ENCODE measurements around the gene SAC3D1. TPM values are rescaled to one million over a fixed set of nuclear protein-coding genes. Genes with fewer than 3 reads are reported as not detected.

SAC3D1 gene
- total RNA-seq, 4 donors from 2014 or later: 2.1 to 13.1 (median 6.0) TPM

DNA sequence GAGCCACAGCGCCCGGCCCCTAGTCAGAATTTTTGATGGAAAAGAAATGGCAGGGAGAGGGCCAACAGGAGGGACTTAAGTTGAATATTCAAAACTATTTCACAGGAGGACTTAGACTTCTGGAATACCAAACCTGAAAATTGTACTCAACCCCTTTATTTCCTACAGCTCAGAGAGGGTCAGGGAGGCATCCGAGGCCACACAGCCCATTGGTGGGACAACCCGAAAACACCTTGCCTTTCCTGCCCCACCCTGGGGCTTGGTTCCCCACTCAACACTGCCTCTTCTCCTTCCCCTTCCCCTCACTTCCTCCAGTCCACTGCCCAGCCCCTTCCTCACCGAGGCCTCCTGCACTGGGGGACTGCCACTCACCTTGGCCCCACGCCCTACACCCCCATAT lies 16.0 kb downstream of the SAC3D1 start:
- Histone ChIP-seq H3K27me3 (no peaks in the 10 kb centered on the region), H3K36me3 (no peaks in the 10 kb centered on the region), H3K4me3 (replicated peaks in 1 of 3) (no peak overlapping the region), H3K27ac (no peak overlapping the region), H3K9me3 (no peaks in the 10 kb centered on the region), H3K4me1 (no peaks in the 10 kb centered on the region)
- DNase-seq: no peak
- TF ChIP-seq, protein P1, sequence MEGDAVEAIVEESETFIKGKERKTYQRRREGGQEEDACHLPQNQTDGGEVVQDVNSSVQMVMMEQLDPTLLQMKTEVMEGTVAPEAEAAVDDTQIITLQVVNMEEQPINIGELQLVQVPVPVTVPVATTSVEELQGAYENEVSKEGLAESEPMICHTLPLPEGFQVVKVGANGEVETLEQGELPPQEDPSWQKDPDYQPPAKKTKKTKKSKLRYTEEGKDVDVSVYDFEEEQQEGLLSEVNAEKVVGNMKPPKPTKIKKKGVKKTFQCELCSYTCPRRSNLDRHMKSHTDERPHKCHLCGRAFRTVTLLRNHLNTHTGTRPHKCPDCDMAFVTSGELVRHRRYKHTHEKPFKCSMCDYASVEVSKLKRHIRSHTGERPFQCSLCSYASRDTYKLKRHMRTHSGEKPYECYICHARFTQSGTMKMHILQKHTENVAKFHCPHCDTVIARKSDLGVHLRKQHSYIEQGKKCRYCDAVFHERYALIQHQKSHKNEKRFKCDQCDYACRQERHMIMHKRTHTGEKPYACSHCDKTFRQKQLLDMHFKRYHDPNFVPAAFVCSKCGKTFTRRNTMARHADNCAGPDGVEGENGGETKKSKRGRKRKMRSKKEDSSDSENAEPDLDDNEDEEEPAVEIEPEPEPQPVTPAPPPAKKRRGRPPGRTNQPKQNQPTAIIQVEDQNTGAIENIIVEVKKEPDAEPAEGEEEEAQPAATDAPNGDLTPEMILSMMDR (IDR thresholded peaks at IDR 0.05): no peak
- TF ChIP-seq POLR2A (IDR thresholded peaks at IDR 0.05): no peak
- intact Hi-C loops (cut with DNase I): no loop called here
- WGBS, 2 donors: 92% methylated on average over 6 of the region's 6 CpGs

DNA sequence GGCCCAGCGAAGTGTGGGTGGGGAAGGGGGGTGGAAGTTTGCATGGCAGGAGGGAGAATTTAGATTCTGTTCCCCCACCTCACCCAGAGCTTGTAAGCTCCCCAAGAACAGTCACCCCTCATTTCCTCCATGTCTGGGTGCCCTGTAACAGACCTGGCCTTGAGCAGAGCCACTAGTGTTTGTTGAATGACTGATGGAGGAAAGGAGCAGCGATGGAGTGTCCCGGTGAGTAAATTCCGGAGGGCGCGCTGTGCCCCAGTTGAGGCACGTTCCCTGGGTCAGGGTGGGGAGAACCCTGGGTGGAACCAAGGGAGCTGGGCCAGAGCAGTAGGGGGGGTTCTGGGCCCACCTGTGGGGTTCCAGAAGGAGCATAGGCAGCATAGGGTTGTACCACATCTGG lies 16.5 kb downstream of the SAC3D1 start:
- no peaks in the 10 kb centered on the region for H3K9me3 ChIP-seq
- no peak overlapping the region for H3K27ac ChIP-seq
- WGBS, 2 donors: 90 to 93% methylated on average over 6 to 7 of the region's 7 CpGs
- H3K4me1 ChIP-seq: no peaks in the 10 kb centered on the region
- H3K27me3 ChIP-seq: no peaks in the 10 kb centered on the region
- no peak for TF ChIP-seq POLR2A (IDR thresholded peaks at IDR 0.05)
- TF ChIP-seq, protein P1 (IDR thresholded peaks at IDR 0.05): no peak
- no peak for DNase-seq
- intact Hi-C loops (cut with DNase I): no loop called here
- H3K36me3 ChIP-seq: no peaks in the 10 kb centered on the region
- no peak overlapping the region for H3K4me3 ChIP-seq (replicated peaks in 1 of 3)

DNA sequence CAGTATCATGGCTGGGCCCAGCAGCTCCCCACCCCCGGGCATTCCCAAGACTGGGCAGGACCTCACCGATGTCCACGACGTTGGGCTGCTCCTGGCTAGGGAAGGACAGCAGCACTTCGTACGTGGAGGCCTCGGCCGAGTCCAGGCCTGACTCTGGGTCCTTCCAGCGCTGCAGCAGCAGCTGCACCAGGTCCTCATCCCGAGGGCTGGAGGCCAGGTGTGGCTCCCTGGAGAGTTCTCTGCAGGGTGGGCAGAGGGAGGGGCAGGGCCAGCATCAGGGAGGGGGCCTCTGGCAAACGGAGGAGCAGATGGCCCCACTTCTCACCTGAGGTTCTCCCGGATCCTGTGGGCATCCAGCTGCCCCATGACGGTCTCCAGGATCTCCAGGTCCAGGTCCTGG lies 17.0 kb downstream of the SAC3D1 start:
- H3K4me1 ChIP-seq: no peaks in the 10 kb centered on the region
- no peaks in the 10 kb centered on the region for H3K36me3 ChIP-seq
- H3K27ac ChIP-seq: no peak overlapping the region
- WGBS, 2 donors: 70 to 80% methylated on average over 5 of the region's 13 CpGs
- no peaks in the 10 kb centered on the region for H3K9me3 ChIP-seq
- H3K4me3 ChIP-seq (replicated peaks in 1 of 3): no peak overlapping the region
- intact Hi-C loops (cut with DNase I): no loop called here
- no peaks in the 10 kb centered on the region for H3K27me3 ChIP-seq
- no peak for DNase-seq
- TF ChIP-seq, protein P1 (IDR thresholded peaks at IDR 0.05): no peak
- TF ChIP-seq POLR2A (IDR thresholded peaks at IDR 0.05): no peak

DNA sequence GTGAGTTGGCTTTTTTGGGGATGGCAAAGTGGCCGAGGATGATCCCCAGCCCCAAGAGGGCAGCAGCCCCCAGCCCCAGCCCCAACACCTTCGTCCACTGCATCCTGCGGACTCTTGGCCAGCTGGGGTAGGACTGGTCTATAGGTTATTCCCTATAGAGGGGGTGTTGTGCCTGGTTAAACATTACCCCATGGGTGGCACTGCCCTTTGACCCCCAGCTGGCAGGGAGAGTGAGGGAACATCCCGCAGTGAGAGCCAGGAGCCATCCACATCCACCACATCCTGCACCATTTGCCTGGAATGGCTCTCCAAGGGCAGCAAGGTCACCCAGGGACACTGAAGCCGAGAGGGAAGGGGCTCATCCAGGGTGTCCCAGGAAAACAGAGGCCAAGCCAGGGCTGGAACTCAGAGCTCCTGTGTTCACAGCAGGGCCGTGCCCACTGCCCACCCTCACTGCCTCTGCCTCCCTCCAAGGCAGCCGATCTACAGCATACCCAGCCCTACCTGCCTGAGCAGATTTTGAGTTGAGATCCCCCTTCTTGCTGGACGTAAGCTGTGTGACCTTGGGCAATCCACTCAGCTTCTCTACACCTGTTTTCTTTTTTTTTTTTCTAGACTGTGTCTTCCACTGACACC lies 17.5 kb downstream of the SAC3D1 start, which contains the start of gene NAALADL1:
Gene NAALADL1 (minus strand): TSS at position 135 of the 636 bp plus-strand sequence. CDS start 32 bp downstream, at position 103.
- intact Hi-C loops (cut with DNase I): no loop called here
- 78 to 79% methylated on average over 3 to 5 of the region's 8 CpGs for WGBS, 2 donors
- H3K4me1 ChIP-seq: no peaks in the 10 kb centered on the region
- H3K4me3 ChIP-seq (replicated peaks in 1 of 3): no peak within 1 kb of the TSS
- H3K27ac ChIP-seq: no peak within 1 kb of the TSS
- DNase-seq: no peak
- H3K9me3 ChIP-seq: no peaks in the 10 kb centered on the region
- TF ChIP-seq, protein P1 (IDR thresholded peaks at IDR 0.05): no peak
- no peak for TF ChIP-seq POLR2A (IDR thresholded peaks at IDR 0.05)
- H3K36me3 ChIP-seq: no peaks in the 10 kb centered on the region
- no peaks in the 10 kb centered on the region for H3K27me3 ChIP-seq

DNA sequence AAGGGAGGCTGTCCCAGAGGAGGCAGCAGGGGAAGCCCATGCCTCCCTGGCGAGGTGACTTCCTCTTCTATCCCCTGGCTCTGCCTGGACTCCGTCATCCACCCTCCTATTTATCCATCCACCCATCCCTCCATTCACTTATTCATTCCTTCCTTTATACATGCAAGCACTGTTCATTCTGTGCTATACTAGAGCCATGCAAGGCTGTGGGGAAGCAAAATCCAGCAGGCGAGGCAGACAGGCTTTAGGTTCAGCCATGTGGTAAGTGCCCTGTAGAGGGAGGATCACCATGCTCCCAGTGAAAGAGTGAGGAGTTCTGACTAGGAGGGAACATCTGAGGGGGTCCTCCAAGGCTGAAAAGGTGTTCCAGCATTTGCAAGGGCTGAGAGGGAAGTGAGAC lies 18.5 kb downstream of the SAC3D1 start:
- intact Hi-C loops (cut with DNase I): no loop called here
- WGBS, 2 donors: 46 to 70% methylated on average over 3 of the region's 3 CpGs
- Histone ChIP-seq H3K9me3 (no peaks in the 10 kb centered on the region), H3K27ac (no peak overlapping the region), H3K36me3 (no peaks in the 10 kb centered on the region), H3K4me1 (no peaks in the 10 kb centered on the region), H3K27me3 (no peaks in the 10 kb centered on the region), H3K4me3 (replicated peaks in 1 of 3) (no peak overlapping the region)
- no peak for TF ChIP-seq POLR2A (IDR thresholded peaks at IDR 0.05)
- TF ChIP-seq, protein P1 (IDR thresholded peaks at IDR 0.05): no peak
- no peak for DNase-seq
